ENCODE measurements around the gene ARID4B. TPM values are rescaled to one million over a fixed set of nuclear protein-coding genes. Genes with fewer than 3 reads are reported as not detected.
A peak's percentile ranks its signal among the peaks of the same experiment; 100 is the strongest.

Gene ARID4B
- total and polyA plus RNA-seq, 2 of the 13 experiments (the other 11 are each of a cell fraction or from before 2014, with no cell fraction given): 9.7 to 24.6 TPM

GRCh38 chr1:235327559-235328270 is at the start of gene ARID4B (continued):
- TF ChIP-seq PRPF4 (IDR thresholded peaks at IDR 0.05; ENCODE audit: low read depth, low read length, poor library complexity, severe bottlenecking) (no peak), TSC22D2 (CRISPR knock-in tag; IDR thresholded peaks at IDR 0.05; ENCODE audit: borderline replicate concordance) (no peak), HBP1 (CRISPR knock-in tag; IDR thresholded peaks at IDR 0.05; ENCODE audit: low read depth) (0 out of 2 replicates have a peak, but pooled peaks have one; percentile 47), NFE2 (CRISPR knock-in tag; IDR thresholded peaks at IDR 0.05) (no peak), ZNF652 (CRISPR knock-in tag; IDR thresholded peaks at IDR 0.05; ENCODE audit: borderline replicate concordance, low read depth) (no peak), HDAC1 (CRISPR knock-in tag; IDR thresholded peaks at IDR 0.05) (peak; percentile 48), ZBTB4 (CRISPR knock-in tag; IDR thresholded peaks at IDR 0.05; ENCODE audit: borderline replicate concordance) (no peak), ZGPAT (CRISPR knock-in tag; IDR thresholded peaks at IDR 0.05) (peak; percentile 20; the same call in 1 of the 2 replicates), TCF12 (IDR thresholded peaks at IDR 0.05) (no peak), TCF12 (CRISPR knock-in tag; IDR thresholded peaks at IDR 0.05) (no peak), CENPBD1 (CRISPR knock-in tag; IDR thresholded peaks at IDR 0.05; ENCODE audit: borderline replicate concordance, low read depth) (no peak), ZNF788 (CRISPR knock-in tag; IDR thresholded peaks at IDR 0.05; ENCODE audit: borderline replicate concordance) (no peak), ETV6 (CRISPR knock-in tag; conservative IDR thresholded peaks at IDR 0.05) (no peak), ZNF850 (CRISPR knock-in tag; conservative IDR thresholded peaks at IDR 0.05) (no peak), U2AF1 (optimal IDR thresholded peaks at IDR 0.05; ENCODE audit: low read depth, low read length) (no peak), SOX6 (IDR thresholded peaks at IDR 0.05) (no peak), SOX6 (CRISPR knock-in tag; IDR thresholded peaks at IDR 0.05) (no peak), ZNF484 (CRISPR knock-in tag; IDR thresholded peaks at IDR 0.05; ENCODE audit: borderline replicate concordance, low read depth) (no peak), KMT2B (CRISPR knock-in tag; IDR thresholded peaks at IDR 0.05) (no peak), HNF4G (IDR thresholded peaks at IDR 0.05; ENCODE audit: borderline replicate concordance, low read depth, low read length) (peak; percentile 27; the same call in 1 of the 2 replicates), HNF4G (CRISPR knock-in tag; IDR thresholded peaks at IDR 0.05; ENCODE audit: borderline replicate concordance, low read depth) (no peak), LBX2 (CRISPR knock-in tag; IDR thresholded peaks at IDR 0.05; ENCODE audit: borderline replicate concordance) (no peak), HMGA1 (CRISPR knock-in tag; conservative IDR thresholded peaks at IDR 0.05) (no peak), ZNF510 (CRISPR knock-in tag; IDR thresholded peaks at IDR 0.05; ENCODE audit: low read depth) (no peak)

Data from HepG2 (cell line).